GM19193 (cell line): ENCODE results near the gene PLAAT2.
A peak's percentile ranks its signal among the peaks of the same experiment; 100 is the strongest.

Experiments
- POLR2A ChIP-seq: IDR thresholded peaks from 4 replicates; pipeline ENCODE4 v1.6.1; 2011; ENCODE audit not compliant: insufficient read depth, insufficient read length; ENCODE audit errors: extremely low read depth

PLAAT2 gene

DNA sequence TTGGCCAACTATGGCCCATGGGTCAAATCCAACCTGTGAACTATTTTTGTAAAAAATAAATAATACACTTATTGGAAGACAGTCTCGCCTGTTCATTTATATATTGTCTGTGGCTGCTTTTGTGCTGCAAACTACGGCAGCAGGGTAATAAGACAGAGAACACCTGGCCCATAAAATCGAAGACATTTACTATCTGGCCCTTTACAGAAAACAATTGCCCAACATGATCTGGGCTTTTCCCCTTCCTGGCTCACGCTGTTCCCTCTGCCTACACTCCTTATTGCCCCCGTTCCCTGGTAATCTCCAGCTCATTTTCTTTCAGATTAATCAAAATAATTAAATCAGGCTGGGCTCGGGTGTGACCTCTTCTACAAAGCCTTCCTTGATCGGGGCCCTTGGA, 5.6 kb downstream of the PLAAT2 start:
- TF ChIP-seq POLR2A: no peak

DNA sequence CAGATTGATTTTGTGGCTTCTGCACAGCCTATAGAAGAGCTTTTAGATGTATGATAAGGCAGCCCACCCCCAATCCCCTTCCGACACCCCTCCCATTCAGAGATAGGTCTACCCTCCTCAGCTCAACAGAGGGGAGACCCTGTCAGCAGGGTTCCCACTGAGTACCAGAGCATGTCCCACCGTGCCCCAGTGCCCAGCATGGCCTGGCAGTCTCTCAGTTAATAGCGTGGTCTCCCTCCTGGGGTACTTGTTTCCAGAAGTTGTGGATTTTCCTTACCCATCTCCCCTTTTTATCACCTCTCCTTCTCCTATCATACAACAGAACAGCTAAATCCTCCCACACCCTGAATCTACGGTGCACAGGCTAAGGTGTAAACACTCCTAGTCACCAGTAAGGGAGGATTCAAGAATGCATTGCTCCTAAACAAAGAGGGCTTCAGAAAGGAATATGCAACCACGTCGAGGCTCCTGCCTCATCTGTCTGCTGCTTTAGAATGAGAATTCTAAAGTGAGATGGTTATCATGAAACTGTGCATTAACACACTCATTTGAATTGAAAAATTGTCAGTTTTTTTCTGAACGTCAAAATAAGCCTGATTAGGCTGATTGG, 6.7 kb downstream of the PLAAT2 start:
- TF ChIP-seq POLR2A: no peak

DNA sequence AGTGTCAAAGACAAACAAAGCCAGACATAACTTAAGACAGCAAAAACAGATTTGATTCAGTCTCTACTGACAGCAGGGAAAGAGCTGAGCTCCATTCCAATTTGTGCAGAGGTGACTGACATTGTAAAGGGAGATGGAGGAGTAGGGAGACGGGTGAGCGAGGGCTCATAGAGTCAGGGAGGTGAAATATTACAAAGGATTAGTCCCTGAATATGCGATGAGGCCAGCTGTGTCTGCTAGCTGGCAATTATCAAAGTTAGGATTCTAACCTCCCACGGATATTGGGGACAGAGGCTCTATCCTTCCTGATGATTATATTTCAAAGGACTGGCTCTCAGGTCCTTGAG, 8.3 kb downstream of the PLAAT2 start:
- TF ChIP-seq POLR2A: no peak

DNA sequence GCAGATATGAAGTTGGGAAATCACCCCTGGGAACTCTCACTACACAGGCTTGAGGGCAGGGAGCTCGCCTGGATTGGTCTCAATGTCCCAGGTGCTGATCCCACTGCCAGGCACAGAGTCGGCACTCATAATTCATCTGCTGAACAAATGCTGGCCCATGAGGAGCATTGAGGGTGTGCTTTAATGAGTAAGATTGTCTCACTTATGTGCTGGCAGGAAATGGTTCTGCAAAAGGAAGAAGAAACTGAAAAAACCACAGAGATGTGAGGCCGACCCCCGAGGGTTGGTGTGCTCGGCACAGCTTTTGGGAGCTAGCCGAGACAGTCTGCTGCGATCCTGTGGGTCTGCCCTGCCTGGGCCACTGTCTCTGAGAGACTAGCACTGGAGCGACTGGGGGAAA, 9.4 kb downstream of the PLAAT2 start:
- peak; percentile 47 for TF ChIP-seq POLR2A

DNA sequence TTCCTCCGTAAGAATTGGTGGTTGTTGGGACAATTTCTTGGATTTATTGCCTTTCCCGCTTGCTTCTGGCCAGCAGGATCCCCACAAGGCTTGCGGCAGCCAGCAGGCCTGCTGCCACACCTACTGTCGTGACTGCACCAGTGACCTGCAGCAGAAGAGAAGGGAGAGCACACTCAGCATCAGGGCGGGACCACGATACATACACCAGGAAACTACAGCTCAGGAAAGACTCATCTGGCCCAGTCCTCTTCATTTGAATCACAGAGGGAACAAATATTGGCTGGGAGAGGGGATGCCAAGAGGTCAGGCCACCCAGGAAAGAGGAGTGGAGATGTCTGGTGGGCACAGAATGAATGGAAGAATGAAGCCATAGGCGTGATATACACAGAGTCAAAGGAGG, 10.3 kb downstream of the PLAAT2 start:
- TF ChIP-seq POLR2A: no peak

DNA sequence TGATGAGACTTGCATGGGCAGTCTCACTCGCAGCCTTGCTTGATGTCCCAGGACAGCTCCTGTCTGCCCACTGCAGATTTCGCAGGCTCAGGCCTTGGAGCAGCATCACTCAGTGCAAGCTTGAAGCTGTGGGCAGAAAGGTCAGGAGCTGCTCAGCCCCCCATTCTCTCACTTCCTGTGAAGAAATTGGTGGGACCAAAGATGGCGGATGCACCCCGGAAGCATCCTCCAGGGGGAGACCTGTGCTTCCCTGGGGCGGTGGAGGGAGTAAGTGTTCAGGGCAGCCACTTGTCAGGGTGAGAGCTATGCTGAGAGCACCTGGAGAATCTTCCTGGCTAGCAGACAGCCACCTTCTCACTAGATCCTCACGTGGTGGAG, 11.3 kb downstream of the PLAAT2 start:
- no peak for TF ChIP-seq POLR2A

DNA sequence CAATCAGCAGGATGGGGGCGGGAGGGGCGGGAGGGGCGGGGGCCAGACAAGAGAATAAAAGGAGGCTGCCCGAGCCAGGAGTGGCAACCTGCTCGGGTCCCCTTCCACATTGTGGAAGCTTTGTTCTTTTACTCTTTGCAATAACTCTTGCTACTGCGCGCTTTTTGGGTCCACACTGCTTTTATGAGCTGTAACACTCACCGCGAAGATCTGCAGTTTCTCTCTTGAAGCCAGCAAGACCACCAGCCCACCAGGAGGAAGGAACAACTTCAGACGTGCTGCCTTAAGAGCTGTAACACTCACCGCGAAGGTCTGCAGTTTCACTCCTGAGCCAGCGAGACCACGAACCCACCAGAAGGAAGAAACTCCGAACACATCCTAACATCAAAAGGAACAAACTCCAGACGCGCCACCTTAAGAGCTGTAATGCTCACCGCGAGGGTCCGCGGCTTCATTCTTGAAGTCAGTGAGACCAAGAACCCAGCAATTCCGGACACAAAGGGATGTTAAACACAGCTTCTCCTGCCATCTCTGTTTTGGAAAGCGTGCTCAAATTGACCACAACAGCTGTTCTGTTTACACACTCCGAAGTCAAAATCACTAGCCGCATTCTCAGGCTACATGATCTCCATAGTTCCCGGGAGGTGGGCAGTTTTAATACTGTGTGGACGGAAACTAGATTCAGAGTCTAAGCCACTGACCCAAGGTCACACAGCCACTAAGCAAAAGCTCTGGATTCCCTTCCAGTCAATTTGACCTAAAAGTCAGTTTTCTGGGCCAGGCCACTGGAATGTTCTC, 11.9 kb downstream of the PLAAT2 start:
- TF ChIP-seq POLR2A: no peak

DNA sequence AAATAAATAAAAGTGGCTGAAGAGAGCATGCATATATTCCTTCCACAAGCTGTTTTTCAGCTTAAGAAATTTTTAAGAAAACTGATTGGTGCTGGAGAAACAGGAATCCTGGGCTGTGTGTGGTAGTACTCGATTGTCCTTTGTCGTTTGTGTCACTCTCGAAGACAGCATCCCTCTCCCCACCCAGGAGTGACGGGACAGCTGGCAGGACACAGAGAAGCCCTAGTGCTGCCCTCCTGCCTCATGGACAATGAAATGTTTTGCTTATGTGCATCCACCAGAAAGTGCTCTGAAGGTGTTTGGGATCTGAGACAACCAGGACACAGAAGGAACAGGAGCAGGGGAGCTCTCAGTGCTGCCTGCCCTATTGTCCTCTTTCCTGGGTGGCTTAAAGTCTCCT, 13.8 kb downstream of the PLAAT2 start:
- no peak for TF ChIP-seq POLR2A

DNA sequence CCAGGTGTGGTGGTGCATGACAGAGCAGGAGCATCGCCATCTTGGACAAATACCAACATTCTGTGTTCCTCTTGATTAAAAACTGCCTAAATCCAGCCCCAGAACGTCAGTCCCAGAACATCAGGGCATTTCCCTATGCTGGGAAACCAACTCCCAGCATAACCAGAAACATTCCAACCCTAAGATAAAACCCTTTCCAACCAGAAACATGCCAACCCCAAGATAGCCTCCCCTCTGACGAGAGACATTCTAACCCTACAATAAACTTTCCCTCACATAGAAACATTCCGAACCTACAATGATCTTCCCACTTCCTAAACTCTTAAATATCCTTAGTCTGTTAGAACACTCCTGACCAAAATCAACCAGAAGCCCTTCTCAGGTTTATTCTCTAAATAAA, 15.0 kb downstream of the PLAAT2 start:
- TF ChIP-seq POLR2A: no peak

DNA sequence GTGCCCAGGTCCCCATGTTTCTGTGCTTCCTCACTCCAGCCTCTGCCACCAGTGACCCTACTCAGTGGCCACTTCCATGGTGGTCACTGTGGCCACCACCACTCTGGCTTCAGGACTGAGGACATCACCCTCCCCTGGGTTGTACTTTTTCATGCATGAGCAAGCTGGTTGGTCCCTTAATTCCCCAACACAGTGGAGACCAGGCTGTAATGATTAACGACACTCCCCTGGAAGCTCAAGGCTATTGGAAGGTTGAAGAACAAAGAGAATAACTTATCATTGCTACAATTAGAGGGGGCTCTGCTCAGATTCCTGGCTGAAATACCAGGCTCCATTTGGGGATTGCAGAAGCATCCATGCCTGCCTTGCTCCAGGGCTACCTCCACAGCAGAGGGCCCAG, 16.1 kb downstream of the PLAAT2 start:
- TF ChIP-seq POLR2A: no peak

DNA sequence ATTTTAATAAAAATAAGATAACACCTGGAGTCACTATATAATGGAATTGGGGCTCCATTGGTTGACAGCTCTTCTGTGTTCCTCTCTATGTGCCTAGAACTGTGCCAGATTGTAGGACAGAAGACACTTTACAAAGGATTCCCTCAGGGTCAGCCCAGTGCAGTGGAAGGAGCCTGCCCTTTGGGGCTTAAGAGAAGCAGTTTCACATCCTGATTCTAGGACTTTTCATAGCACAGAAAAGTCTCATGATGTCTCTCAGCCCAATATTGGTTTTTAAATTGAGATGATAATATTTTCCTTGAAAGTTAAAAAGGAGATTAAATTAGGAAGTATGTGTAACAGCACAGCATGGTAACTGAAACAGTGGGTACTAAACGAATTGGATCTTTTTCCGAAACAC, 19.5 kb downstream of the PLAAT2 start:
- TF ChIP-seq POLR2A: no peak

DNA sequence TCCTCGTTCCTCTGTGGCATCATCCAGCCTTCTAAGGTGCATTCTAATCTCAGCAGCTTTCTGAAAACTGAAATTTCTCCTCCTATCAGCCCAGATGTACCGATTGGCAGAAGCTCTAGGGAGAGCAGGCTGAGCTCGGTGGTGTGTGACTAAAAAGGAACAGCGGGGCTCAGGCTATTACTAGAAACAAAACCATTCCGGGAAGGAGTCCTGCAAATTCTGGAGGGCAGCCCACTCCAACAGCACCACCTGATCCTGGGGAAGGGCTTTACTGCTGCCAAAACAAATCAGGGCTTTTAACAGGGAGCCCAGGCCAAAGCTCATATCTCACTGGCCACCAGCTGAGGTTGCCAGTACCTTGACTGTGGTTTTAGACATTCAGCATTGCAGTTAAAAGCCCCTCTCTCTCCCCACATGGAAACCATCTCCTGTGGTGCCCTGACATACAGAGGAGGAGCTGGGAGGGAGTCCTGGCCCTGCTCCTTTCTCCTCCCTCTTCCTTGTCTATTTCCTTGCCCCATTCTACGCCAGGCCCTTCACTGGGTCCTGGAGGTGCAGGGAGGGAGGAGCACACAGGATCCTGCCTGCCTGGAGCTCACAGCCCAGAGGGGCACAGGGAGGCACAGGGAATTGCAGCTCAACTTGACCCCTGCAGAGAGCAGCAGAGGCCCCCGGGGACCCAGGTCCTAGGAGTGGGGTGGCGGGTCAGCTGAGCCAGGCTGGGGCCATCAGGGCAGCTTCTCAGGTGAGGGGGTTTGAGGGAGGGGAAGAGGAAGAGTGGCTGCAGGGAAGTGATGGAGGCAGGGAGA, 25.7 kb downstream of the PLAAT2 start:
- TF ChIP-seq POLR2A: no peak

DNA sequence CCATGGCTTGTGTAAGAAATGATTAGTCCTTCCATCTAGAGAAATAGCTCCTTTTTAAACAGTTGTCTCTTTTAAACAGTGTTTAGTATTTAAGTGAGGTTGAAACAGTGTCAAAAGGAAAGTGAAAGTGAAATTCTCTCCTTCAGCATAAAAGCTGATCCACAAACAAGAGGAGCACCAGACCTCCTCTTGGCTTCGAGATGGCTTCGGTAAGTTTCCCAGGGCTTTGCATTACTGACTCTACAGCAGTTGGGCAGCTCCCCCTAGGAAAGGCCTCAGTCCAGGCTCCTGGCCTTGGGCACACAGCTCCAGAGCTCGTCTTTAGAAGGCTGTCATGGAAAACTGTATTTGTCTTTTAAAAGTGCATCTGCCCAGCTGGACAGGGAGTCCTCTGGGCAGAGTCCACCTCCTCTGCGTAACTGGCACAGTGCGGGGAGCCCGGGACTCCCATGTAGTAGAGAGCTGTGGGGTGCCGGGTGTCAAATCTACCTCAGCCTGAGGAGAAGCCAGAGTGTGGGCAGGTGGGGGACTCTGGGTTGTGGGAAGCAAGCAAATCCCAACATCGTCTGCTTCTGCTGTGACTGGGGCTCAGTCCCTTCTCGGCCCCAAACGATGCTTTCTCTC, 26.4 kb downstream of the PLAAT2 start, which contains the start of gene PLAAT4:
Gene PLAAT4, plus strand, starts transcription at position 140 of the 624 bp plus-strand sequence. Its CDS starts 61 bp downstream, at position 201.
- no peak for TF ChIP-seq POLR2A

DNA sequence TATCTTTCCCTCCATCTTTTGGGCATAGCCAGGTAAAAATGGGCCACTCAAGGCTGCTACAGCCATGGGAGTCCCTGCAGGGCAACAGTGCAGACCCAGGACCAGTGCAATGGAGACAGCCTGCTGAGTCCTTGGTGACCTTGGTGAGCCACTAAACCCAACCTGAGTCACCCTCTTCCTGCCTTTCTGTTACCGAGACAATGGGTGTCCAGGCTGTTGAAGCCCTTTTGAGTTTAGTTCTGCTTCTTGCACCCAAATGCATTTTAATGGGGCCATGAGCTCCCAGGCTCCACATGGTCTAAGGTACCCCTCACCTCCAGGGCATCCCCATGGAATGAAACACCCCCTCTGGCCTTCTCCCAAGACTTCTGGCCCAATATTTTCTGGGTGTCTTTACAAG, 27.4 kb downstream of the PLAAT2 start:
- no peak for TF ChIP-seq POLR2A

DNA sequence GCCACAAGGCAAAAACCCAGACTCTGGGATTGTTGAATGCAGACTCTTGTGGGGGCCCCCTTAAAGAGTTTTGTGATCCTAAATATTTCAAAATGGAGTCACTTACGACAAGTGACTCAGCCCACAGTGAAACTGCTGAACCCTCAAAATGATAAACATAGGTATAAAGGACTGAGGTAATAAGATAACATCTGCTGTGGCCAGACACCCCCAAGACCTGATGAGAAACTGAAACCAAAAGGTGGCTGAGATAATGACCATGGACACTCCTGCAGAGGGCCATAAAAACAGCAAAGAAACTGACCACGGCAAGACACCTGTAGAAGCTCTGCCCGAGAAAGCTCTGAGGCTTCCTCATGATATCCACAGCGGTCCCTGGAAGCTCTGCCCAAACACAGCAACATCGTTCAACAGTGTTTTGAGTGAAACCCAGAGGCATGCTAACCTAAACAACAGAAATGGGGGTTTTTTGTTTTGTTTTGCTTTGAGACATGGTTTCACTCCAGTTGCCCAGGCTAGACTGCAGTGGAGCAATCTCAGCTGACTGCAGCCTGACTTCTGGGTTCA, 28.2 kb downstream of the PLAAT2 start:
- TF ChIP-seq POLR2A: no peak
